WI38 (cell line): Measurements from ENCODE around the gene DAD1.

Experiments
- H3K4me3 ChIP-seq: 2 replicates; pipeline ENCODE4 v1.5.1; 2011; ENCODE audit warnings: low read depth, mild to moderate bottlenecking, control low read depth, low read length
- TF ChIP-seq, protein P1 (sequence below): IDR thresholded peaks from 2 replicates; pipeline ENCODE4 v1.5.1; 2012; ENCODE audit warnings: low read depth, mild to moderate bottlenecking, control low read depth, low read length

DAD1 gene

DNA sequence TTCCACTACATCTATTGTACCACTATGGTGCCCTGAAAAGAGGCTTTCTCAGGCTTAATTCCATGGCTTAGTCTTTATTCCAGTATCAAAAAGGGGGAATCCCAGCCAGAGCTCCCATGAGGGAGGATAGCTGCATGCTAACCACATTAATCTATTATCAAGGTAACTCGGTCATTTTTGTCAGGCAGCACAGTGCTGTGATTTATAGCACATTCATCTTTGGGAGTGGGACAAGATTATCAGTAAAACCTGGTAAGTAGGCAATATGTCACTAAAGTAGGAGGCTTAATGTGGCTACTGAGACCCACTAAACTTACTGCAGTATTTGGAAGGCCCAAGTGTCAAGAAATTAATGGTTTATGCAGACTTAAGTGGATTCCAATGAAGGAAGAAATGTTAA, 58.9 kb downstream of the DAD1 start:
- no peak overlapping the region for H3K4me3 ChIP-seq
- TF ChIP-seq, protein P1, sequence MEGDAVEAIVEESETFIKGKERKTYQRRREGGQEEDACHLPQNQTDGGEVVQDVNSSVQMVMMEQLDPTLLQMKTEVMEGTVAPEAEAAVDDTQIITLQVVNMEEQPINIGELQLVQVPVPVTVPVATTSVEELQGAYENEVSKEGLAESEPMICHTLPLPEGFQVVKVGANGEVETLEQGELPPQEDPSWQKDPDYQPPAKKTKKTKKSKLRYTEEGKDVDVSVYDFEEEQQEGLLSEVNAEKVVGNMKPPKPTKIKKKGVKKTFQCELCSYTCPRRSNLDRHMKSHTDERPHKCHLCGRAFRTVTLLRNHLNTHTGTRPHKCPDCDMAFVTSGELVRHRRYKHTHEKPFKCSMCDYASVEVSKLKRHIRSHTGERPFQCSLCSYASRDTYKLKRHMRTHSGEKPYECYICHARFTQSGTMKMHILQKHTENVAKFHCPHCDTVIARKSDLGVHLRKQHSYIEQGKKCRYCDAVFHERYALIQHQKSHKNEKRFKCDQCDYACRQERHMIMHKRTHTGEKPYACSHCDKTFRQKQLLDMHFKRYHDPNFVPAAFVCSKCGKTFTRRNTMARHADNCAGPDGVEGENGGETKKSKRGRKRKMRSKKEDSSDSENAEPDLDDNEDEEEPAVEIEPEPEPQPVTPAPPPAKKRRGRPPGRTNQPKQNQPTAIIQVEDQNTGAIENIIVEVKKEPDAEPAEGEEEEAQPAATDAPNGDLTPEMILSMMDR: no peak

DNA sequence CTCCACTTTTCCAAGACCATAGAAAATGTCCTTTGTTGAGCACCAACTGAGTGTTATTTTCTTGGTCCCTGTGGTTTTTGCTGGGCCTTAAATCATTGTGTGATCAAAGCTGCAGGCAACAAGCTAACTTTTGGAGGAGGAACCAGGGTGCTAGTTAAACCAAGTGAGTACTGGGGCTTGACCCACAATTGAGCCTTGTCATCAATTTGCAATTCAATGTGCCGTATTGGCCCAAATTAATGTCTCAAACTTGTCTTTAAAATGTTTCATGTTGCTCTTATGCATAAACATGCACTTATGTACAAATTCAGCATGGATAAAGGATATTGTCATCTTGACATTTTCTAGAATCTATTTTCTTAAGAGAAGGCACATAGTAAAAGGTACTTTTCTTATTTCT, 62.3 kb downstream of the DAD1 start:
- no peak overlapping the region for H3K4me3 ChIP-seq
- TF ChIP-seq, protein P1: no peak

DNA sequence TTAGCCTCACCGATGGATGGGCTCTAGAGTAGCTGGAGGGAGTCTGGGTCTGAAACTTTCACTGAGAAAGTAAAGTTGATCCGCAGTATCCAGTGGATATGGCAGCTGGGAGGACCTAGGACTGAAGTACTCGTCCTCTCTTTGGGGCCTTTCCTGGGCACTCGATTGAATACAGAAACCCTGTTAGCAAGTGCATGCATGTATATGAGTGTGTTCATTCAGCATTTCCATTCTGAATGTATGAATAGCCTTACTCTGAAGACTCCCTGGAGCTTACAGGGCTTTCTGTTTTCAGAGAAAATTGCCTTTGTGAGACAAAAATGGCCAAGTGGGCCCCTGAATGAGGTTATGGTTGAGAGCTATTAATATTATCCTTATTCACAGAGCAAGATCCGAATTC, 62.8 kb downstream of the DAD1 start:
- TF ChIP-seq, protein P1: no peak
- H3K4me3 ChIP-seq: no peak overlapping the region

DNA sequence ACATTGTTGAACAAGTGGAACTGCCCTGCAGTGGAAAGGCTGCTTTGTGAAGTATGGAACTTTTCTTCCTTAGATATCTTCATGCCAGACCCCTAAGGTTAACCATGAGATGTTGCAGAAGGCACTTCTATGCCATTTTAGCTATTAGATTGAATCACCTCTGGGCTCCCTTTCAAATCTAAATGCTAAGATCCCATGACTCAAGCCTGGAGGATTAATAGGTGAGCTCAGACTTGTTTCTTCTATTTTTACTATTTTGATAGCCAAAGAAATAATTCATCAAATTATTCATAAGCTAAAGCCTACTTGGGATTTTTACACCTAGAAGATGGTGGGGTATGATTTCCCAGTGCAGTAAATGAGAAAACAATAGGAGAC, 64.3 kb downstream of the DAD1 start:
- H3K4me3 ChIP-seq: no peak overlapping the region

DNA sequence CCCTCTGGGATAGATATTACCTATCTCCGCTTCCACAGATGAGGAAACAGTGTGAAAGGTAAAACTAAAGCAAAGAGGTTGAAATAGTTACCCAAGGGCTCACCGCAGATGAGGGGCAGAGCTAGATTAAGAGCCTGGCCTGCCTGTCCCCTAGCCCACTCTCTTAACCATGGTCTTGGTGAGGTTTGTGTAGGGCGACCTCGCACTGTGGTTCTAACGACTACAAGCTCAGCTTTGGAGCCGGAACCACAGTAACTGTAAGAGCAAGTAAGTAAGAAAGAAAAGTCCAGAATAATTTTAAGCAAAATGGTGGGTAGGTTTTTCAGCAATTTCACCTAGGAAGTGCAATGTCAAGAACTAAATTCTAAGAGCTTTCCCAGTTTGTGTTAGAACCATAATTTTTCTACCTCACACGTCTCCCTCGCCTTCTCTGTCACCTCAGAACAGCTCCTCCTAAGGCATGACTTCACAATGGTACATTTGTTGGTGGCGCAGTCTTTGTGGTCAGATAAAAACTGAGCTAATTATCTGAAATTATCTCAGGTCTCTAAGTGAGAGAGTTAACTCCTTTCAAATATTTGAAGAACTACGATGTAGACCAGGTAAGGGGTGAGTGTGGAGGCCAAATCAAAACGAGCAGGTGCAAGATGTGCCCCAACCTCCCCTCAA, 64.8 kb downstream of the DAD1 start:
- TF ChIP-seq, protein P1: no peak
- H3K4me3 ChIP-seq: no peak overlapping the region

More for the DNA sequence above, 64.3 kb downstream of the DAD1 start:
- TF ChIP-seq, protein P1: no peak

DNA sequence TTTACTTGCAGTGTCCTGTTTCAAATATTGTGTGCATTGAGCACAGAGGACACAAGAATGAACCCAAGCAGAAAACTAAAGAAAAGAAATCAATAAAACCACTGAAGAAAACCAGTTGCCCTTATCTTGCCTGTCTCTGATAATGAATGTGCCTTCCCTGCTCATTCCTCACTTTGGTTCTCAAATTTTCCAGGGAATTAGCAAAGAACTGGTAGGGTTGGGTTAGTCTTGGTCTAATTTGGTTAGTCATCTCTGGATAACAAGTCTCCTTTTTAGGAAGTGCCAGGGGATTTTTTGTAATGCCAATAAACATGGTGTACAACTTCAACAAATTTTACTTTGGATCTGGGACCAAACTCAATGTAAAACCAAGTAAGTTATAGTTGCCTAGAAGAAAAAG, 65.7 kb downstream of the DAD1 start:
- H3K4me3 ChIP-seq: no peak overlapping the region

DNA sequence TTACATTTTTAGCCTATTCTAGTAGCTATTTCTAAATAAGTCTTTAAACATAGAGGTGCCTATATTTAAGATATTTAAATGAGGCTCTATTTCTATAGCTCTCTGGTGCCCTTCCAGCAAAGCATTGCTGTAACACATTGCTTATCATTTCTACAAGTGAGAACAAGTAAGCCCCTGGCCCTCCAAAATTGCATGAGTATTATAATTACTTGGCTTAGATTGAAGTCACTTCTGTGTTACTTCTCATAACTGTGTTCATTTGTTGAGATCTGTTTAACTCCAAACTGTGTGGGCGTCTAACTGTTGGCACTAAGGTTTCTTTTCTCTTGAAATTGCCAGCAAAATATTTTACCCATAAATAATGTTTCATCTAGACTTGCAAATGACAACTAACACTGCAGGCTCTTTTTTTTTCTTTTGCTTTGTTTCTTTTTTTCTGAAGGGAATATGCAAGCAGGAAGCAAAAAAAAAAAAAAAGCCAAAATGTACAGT, 66.5 kb downstream of the DAD1 start:
- H3K4me3 ChIP-seq: no peak overlapping the region
- TF ChIP-seq, protein P1: no peak

More for the DNA sequence above, 65.7 kb downstream of the DAD1 start:
- TF ChIP-seq, protein P1: no peak
